Measurements from ENCODE around the gene NFKBIB. TPM values are rescaled to one million over a fixed set of nuclear protein-coding genes. Genes with fewer than 3 reads are reported as not detected.

NFKBIB gene
- total and polyA plus RNA-seq, 7 donors, result 21.9 to 109 (median 41.0) TPM

- peaks cover 0 to 60% of the 10 kb centered on the region in 2 donors for H3K36me3 ChIP-seq (ENCODE audit: insufficient read depth in 1 of 2, low read depth in 1 of 2)
- no peaks in the 10 kb centered on the region for H3K27me3 ChIP-seq (ENCODE audit: insufficient read depth in 3 of 3, low read length in 2 of 3)
- ATAC-seq, result no peak
- H3K27ac ChIP-seq, result no peak overlapping the region
- intact Hi-C loops (cut with DNase I), result no loop called here
- H3K4me1 ChIP-seq, result no peaks in the 10 kb centered on the region
- no peak for DNase-seq
- H3K4me3 ChIP-seq, result no peak overlapping the region
- WGBS, 3 donors, result 94 to 95% (median 94%) methylated on average over 12 of the region's 12 CpGs
- no peak for TF ChIP-seq CTCF (IDR thresholded peaks at IDR 0.05)
- no peaks in the 10 kb centered on the region for H3K9me3 ChIP-seq
Measured at GRCh38 chr19:38907670-38908069, 7.9 kb downstream of the NFKBIB start.

- no peak for TF ChIP-seq CTCF (IDR thresholded peaks at IDR 0.05)
Measured at GRCh38 chr19:38908911-38909310, 9.1 kb downstream of the NFKBIB start.

GRCh38 chr19:38910488-38910887 is 10.7 kb downstream of the NFKBIB start:
- H3K27ac ChIP-seq, result no peak overlapping the region
- intact Hi-C loops (cut with DNase I), result no loop called here
- H3K4me3 ChIP-seq, result no peak overlapping the region
- 93 to 96% (median 95%) methylated on average over 11 to 12 of the region's 12 CpGs for WGBS, 3 donors
- no peak for ATAC-seq
- H3K9me3 ChIP-seq, result no peaks in the 10 kb centered on the region
- no peaks in the 10 kb centered on the region for H3K27me3 ChIP-seq (ENCODE audit: insufficient read depth in 3 of 3, low read length in 2 of 3)
- TF ChIP-seq CTCF (IDR thresholded peaks at IDR 0.05), result no peak
- peaks cover 2 to 41% of the 10 kb centered on the region in 2 donors for H3K36me3 ChIP-seq (ENCODE audit: insufficient read depth in 1 of 2, low read depth in 1 of 2)
- H3K4me1 ChIP-seq, result no peaks in the 10 kb centered on the region
- no peak for DNase-seq

More at GRCh38 chr19:38908911-38909310, 9.1 kb downstream of the NFKBIB start:
- H3K27me3 ChIP-seq (ENCODE audit: insufficient read depth in 3 of 3, low read length in 2 of 3), result no peaks in the 10 kb centered on the region
- 82 to 87% (median 85%) methylated on average over 10 of the region's 10 CpGs for WGBS, 3 donors
- H3K36me3 ChIP-seq (ENCODE audit: insufficient read depth in 1 of 2, low read depth in 1 of 2), result peaks cover 0 to 50% of the 10 kb centered on the region in 2 donors
- no peak for ATAC-seq
- intact Hi-C loops (cut with DNase I), result no loop called here
- no peak overlapping the region for H3K4me3 ChIP-seq
- no peak overlapping the region for H3K27ac ChIP-seq
- DNase-seq, result no peak
- H3K9me3 ChIP-seq, result no peaks in the 10 kb centered on the region
- H3K4me1 ChIP-seq, result no peaks in the 10 kb centered on the region

GRCh38 chr19:38911388-38912001 is 11.7 kb downstream of the NFKBIB start:
- Histone ChIP-seq H3K27me3 (ENCODE audit: insufficient read depth in 3 of 3, low read length in 2 of 3) (no peaks in the 10 kb centered on the region), H3K9me3 (no peaks in the 10 kb centered on the region), H3K4me1 (no peaks in the 10 kb centered on the region), H3K4me3 (no peak overlapping the region), H3K36me3 (ENCODE audit: insufficient read depth in 1 of 2, low read depth in 1 of 2) (peaks cover 2 to 39% of the 10 kb centered on the region in 2 donors), H3K27ac (no peak overlapping the region)
- intact Hi-C loops (cut with DNase I), result no loop called here
- WGBS, 3 donors, result 57 to 72% (median 59%) methylated on average over 13 to 16 of the region's 16 CpGs
- TF ChIP-seq CTCF (IDR thresholded peaks at IDR 0.05), result no peak
- DNase-seq (no peak), ATAC-seq (no peak)

All from psoas muscle (tissue), 8 donors.